GM21367 (cell line): ENCODE data around the gene POLR3F.
A peak's percentile ranks its signal among the peaks of the same experiment; 100 is the strongest.
"Not testable (repeated sequence)": the region's sequence is repeated elsewhere in the genome, so short reads cannot be mapped to it uniquely, and the experiment has no call there.

Source experiments
- ATAC-seq: cut with Tn5 transposase; IDR thresholded peaks from one replicate; pipeline ENCODE4 v1.9.1; 2021; ENCODE audit not compliant: unreplicated experiment

The POLR3F gene

GRCh38 chr20:18504479-18505060, 37.4 kb downstream of the POLR3F start:
- ATAC-seq: no peak

- no peak for ATAC-seq
These were observed 39.6 kb downstream of the POLR3F start for GRCh38 chr20:18506744-18507143.

- ATAC-seq: peak; percentile 93
These were observed 40.3 kb downstream of the POLR3F start, which contains the start of gene SEC23B for GRCh38 chr20:18507218-18508191. TSS of gene SEC23B (plus strand) at chr20:18507940. CDS start at chr20:18510836, 2,896 bp downstream.

- ATAC-seq: no peak
These were observed 44.4 kb downstream of the POLR3F start for GRCh38 chr20:18511571-18511970.

GRCh38 chr20:18513208-18513607, 46.0 kb downstream of the POLR3F start:
- ATAC-seq: no peak

GRCh38 chr20:18514127-18514526, 46.9 kb downstream of the POLR3F start:
- ATAC-seq: no peak

- no peak for ATAC-seq
These were observed 48.8 kb downstream of the POLR3F start for GRCh38 chr20:18515973-18516372.

- not testable (repeated sequence) for ATAC-seq
These were observed 54.9 kb downstream of the POLR3F start for GRCh38 chr20:18522066-18522465.

- no peak for ATAC-seq
These were observed 55.9 kb downstream of the POLR3F start for GRCh38 chr20:18523066-18523465.

GRCh38 chr20:18524646-18525045, 57.5 kb downstream of the POLR3F start:
- ATAC-seq: no peak

GRCh38 chr20:18526761-18527160, 59.6 kb downstream of the POLR3F start:
- ATAC-seq: not testable (repeated sequence)

- ATAC-seq: no peak
These were observed 60.1 kb downstream of the POLR3F start for GRCh38 chr20:18527339-18527738.

GRCh38 chr20:18527836-18528235, 60.6 kb downstream of the POLR3F start:
- no peak for ATAC-seq

GRCh38 chr20:18529041-18529440, 61.9 kb downstream of the POLR3F start:
- ATAC-seq: no peak

- ATAC-seq: no peak
These were observed 65.4 kb downstream of the POLR3F start for GRCh38 chr20:18532626-18533025.

- no peak for ATAC-seq
These were observed 66.3 kb downstream of the POLR3F start for GRCh38 chr20:18533491-18533890.

- ATAC-seq: no peak
These were observed 66.9 kb downstream of the POLR3F start for GRCh38 chr20:18533978-18534644.
